HG02938 (cell line): Measurements from ENCODE around the gene HOXC12.

Source experiments
- ATAC-seq: cut with Tn5 transposase; IDR thresholded peaks from one replicate; pipeline ENCODE4 v1.9.1; 2021; ENCODE audit warnings: mild to moderate bottlenecking, moderate library complexity; ENCODE audit not compliant: unreplicated experiment

HOXC12 gene

DNA sequence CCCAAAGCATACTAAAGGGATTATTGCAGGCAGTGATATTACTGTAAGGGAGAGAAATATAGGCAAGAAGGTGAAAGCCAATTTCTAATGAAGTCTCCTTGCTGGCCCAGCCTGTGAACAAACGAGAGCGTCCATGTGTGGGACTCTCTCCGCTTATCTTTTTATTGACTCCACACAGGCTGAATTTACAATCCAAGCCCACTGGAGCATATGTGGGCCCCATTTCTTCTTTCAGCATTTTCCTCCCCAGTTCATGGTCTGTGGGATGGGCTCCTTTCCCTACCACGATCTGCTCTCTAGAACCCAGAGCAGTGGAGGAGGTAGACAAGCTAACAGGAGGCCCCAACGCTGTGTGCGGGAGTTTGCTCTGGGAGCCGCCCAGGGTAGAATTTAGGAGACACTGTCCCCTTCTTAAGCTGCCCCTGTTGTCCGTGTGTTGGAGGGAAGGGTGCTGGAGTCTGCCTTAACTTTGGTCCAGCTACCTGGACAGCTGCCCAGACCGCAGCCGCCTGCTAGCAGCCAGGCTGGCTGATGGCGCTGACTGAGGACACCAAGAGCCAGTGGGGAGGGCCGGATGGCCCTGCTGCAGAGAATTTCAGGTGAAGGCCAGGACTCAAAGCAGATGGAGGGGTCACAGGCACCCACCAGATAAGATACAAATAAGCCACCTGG, 15.0 kb downstream of the HOXC12 start:
- no peak for ATAC-seq

GRCh38 chr12:53970451-53970850, 15.7 kb downstream of the HOXC12 start:
- no peak for ATAC-seq

GRCh38 chr12:53971129-53971528, 16.4 kb downstream of the HOXC12 start:
- ATAC-seq = no peak

DNA sequence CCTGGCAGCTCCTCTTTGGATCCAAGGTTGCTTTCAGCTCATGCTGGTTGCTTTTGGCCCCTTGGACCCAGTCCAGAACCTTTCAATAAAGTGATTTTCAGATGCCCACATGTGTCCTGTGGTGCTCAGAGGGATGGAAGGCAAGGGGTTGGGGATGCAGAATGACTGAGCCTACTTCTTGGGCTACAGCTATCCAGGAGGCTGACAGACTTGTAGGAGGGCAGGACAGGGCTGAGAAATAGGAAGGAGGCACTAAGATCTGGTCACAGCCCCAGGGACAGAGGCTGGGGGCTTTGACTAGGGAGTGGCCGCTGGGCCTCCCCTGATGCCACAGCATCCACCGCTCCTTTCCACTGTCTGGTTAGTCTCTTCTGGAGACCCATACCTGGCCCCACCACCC, 17.0 kb downstream of the HOXC12 start:
- no peak for ATAC-seq

DNA sequence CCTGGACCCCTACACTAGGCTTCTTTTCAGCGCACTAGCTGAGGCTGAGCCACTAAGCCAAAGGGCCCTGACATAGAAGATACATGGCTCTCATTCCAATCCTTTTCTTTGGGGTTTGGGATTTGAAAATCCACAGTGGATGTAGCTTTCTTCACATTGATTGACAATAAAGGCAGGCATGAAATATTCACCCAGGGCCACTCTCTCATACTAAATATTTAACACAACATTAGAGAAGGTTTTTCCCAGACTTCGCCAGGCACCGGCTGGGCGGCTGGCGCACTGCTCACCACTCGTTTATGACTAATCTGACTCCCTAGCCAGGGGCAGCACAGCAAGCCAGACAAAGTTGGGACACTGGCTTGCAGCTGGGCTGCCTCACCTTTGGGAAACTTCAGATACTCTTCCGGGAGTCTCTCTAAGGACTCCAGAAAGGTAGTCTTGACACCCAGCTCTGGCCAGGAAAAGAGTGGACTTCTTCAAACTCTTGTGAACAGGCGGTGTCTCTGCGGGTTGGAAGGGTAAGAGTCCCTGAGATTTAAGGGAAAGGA, 17.5 kb downstream of the HOXC12 start:
- ATAC-seq = no peak

DNA sequence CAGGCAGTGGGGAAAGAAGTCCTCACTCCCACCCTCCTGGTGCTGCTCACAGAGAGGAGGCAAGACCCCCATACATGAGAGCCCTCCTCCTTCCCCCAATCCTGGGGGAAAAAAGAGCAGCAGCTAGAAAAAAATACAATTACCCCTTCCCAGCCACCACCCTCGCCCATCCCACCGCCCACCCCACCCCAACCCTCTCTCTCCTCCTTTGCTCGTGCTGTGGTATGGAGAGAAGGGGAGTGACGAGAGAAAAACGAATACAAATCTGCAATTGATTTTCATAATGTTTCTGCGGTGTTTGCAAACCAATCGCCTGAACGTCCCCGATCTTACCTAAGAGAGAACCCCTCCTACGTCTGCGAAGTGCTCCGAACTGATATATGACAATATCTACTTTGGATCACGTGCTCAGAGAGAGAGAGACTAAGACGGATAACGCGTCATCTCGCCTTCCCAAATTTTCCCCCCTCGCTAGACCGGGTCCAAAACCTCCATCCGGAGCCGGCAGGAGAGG, 18.1 kb downstream of the HOXC12 start, which contains the start of gene HOXC11:
Gene HOXC11, plus strand, starts transcription at position 405 of the 514 bp plus-strand sequence. CDS start 116 bp downstream, outside the sequence.
- ATAC-seq = no peak

DNA sequence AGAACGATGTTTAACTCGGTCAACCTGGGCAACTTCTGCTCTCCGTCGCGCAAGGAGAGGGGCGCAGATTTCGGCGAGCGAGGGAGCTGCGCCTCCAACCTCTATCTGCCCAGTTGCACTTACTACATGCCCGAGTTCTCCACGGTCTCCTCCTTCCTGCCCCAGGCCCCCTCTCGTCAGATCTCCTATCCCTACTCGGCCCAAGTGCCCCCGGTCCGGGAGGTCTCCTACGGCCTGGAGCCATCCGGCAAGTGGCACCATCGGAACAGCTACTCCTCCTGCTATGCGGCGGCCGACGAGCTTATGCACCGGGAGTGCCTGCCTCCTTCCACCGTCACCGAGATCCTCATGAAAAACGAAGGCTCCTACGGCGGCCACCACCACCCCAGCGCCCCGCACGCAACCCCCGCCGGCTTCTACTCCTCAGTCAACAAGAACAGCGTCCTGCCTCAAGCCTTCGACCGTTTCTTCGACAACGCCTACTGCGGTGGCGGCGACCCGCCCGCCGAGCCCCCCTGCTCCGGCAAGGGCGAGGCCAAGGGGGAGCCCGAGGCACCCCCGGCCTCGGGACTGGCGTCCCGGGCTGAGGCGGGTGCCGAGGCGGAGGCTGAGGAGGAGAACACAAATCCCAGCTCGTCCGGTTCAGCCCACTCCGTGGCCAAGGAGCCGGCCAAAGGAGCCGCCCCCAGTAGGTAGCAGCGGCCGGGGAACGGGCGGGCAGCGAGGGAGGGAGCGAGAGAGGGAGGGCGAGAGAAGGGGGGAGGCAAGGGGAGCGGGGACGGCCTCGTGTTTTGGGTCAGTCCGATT, 18.7 kb downstream of the HOXC12 start:
- no peak for ATAC-seq

DNA sequence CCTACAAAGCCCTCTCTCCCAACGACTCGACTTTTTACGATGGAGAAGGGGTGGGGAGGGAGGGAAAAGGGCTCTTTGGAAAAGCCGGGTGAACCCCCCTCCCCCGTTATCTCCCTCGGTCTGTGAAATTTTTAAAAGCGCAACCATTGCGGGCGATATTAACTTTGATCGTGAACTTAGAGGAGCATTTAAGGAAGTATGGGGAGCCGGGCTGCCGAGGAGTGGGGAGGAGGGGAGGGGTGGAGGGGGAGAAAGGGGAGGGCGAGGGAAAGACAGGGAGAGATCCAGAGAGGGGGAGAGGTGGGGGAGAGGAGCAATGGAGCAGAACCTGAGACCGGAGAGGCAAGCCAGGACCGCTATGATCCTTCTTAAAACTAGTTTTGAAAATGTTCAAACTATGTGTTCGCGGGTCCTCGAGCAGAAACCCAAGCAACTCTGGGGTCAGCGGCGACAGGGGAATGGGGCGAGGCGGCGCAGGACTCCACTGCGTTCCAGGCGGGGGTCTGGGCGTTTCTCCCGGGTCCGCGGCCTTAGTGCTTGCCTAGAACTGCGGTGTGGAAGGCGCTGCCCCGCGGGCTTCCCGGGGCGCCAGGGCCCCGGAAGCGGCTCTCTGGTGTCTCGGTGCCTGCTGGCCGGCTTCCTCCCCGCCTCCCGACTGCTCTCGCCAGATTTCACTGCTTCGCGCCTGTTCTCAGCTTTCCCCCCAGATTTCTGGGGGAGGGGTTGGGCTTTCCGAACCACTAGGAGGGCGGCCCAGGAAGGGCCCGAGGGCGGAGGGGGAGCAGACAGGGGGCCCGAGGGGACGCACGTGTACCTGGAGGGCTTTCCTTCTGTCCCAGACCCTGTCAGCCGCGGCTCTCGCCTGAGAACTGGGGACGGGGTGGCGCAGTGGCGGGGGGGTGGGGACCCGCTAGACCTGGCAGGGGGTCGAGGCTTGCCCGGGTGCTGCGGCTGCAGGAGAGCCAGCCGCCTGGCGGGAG, 19.7 kb downstream of the HOXC12 start, which contains the start of gene HOTAIR:
Gene HOTAIR, minus strand, starts transcription at position 871 of the 980 bp plus-strand sequence.
- ATAC-seq = no peak

DNA sequence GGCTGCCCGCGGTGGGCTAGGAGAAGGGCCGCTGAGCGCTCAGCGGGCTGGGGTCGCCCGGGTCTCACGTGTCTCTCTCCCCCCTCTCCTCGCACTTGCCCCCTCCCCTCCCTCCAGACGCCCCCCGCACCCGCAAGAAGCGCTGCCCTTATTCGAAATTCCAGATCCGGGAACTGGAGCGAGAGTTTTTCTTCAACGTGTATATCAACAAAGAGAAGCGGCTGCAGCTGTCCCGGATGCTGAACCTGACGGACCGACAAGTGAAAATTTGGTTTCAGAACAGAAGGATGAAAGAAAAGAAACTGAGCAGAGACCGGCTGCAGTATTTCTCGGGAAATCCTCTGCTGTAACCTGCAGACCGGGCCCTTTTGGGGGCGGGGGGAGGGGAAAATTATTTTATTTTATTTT, 20.4 kb downstream of the HOXC12 start:
- no peak for ATAC-seq

- no peak for ATAC-seq
Observed at GRCh38 chr12:53975479-53976152, 20.9 kb downstream of the HOXC12 start.

- no peak for ATAC-seq
Observed at GRCh38 chr12:53976172-53976822, 21.6 kb downstream of the HOXC12 start.

DNA sequence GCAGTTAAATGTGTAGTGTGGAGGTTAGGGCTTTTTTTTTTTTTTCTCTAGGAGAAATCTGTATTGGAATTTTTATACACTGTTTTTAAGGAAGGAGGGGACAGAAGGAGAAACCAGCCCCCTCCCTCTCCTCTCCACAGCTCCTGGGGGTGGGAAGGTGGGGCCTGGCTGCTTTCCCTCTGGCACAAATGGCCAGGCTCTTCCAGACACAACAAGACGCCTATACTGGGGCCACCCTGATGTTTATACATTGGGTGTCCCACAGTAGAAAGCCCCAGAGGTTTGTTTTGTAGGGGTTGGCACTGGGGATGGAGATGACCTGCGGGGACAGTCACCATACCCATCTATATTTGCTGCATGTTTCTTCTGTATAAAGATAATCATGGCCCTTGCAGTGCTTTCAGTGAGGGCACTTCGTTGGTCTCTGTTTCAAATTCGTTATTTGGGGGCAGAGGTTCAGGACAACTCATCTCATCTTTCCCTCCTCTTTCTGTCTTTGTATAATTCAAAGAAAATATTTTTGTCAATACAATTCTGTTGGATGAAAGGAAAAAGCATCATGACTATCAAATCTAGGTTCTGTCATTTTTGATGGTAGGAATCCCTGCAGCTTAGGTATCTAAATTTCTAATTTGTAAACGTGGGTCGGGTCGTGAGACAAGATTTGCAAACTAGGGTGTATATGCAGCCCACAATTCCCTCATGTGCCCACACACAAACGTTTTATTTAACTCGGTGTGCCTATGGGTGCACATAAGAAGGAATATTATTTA, 22.3 kb downstream of the HOXC12 start:
- no peak for ATAC-seq

DNA sequence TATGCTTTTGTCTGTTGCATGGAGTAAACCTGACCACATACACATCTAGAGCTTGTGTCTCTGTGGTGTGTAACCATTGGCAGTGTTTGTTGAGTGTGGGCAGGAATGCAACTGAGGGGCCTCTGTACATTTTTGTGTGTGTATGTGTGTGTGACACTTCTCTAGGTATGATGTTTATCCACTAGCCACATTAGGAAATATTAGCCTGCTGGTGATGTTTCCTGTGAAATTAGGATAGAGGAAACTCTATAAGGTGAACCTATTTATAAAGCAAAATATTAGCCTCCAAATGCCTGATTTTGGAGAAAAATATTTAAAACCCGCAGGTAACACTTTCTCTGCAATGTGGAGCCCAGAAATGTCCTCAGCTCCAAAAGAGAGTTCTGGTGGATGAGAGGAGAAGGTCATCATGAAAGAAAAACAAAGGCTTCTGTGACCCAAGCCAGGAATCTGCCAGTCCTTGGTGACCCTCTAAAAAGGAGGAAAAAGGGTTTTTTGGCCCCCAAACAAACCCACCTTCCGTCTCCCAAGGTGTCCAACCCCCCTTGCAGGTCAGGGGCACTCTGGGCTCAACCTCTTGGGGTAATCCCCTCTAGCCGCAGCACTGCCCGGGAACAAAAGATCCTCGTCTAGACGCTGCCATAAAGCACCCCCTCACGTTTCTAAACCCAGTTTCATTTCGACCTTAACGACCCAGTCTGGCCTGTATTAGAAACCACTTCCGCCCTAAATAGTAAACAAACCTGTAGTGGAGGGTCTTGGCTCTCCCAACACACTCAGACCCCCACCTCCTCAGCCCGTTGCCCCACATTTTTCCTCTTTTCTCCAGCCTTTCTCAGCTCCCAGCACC, 23.1 kb downstream of the HOXC12 start:
- no peak for ATAC-seq

DNA sequence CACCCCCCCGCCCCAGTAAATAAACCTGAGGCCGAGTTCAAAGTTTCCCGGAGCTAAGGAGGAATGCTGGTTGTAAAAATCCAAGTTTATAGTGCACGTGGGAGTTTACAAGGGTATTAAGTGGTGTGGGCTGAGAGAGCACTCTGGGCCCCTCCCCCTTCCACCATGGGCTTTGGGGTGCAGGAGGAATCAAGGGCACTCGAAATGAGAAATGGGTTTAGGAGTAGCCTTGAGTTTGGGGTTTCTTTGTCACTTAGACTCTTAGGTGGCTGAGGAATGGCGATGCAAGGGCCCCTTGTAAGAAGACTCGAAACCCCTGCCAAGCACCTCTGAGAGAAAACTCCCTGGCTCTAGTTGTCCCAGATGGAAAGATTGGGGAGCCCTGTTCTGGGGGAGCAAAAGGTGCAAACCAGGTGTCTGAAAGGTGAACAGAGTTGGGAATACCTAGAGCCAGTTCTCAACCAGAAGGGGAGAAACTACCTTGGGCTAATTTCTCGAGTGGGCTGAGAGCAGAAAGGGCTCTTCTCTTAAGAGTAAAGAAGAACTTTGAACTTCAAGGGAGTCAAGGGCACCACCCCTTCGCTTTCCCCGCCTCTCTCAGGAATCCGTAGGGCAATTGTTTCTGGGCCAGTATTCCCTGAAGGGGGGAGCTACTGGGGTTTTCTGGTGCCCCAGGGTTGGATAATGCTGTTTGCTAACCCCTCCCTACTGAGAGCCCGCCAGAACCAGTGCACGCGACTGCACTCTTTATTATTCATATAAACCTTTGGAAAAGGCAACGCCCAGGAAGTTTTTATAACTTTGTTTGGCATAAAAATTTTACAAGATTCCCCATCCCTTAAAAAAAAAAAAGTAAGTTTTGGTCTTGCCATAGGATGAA, 24.0 kb downstream of the HOXC12 start:
- ATAC-seq = no peak

GRCh38 chr12:53980104-53980801, 25.6 kb downstream of the HOXC12 start:
- ATAC-seq = no peak

DNA sequence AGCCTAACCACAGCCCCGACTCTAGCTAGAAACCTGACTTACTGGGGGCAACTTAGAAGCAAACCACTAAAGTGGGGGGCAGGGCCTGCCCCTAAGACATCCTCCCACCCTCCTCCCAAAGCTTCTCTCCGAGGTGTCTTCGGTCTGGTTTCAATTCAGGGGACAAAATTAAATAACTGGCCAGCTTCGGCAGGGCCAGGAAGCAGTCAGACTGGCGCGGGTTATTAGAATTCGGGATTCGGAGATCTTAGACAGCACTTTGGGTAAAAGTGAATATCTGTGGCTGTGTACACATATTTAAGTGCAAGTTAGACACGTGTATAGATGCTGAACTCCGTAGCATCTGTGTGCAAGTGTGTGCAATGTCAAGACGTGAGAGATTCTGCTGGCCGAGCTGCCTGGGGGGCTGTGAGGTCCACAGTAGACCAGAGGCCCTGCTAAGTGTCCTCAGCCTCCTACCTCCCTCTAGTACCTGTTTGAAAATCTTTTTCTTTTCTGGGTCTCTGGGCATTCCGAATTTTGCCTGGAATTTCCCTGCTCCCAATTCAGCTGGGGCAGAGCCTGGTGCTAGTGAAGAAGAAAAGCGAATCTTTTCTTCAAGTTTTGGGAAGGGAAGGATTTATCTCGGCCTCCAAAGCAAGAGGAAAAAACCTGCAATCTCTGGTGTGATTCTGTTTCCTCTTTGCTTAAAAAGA, 26.2 kb downstream of the HOXC12 start:
- no peak for ATAC-seq
